ENCODE measurements around the gene SORCS1. TPM values are rescaled to one million over a fixed set of nuclear protein-coding genes. Genes with fewer than 3 reads are reported as not detected.

SORCS1 gene
- polyA plus RNA-seq, 1 experiment: 0.02 TPM

DNA sequence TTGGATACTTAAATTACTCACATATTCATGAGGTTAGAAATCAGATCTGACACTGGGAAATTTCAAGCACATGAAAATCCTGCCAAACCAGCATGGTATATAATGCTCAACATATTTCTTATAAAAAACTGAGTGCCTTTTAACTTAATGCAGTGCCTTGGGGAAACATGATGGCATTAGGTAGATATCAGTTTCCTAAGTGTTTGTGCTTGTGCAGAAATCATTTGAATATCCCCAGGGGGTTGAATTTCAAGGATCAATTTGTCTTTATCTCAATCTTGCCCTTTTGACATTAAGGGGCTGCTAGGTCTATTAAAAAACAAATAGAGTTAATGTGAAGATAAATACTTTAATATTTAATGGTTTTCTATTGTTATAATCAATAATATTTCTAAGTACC, 396.3 kb downstream of the SORCS1 start:
- Histone ChIP-seq H3K9me3 (ENCODE audit: control insufficient read depth, insufficient read depth, low read length) (peaks cover 9% of the 10 kb centered on the region), H3K27ac (ENCODE audit: low read depth, low read length) (no peak overlapping the region), H3K27me3 (ENCODE audit: control insufficient read depth, insufficient read depth, low read length) (no peaks in the 10 kb centered on the region), H3K4me3 (ENCODE audit: low read depth, low read length) (no peak overlapping the region)
- no peak for DNase-seq (ENCODE audit: low read depth, low spot score)
- CTCF ChIA-PET: no interaction called here
- TF ChIP-seq, protein P1, sequence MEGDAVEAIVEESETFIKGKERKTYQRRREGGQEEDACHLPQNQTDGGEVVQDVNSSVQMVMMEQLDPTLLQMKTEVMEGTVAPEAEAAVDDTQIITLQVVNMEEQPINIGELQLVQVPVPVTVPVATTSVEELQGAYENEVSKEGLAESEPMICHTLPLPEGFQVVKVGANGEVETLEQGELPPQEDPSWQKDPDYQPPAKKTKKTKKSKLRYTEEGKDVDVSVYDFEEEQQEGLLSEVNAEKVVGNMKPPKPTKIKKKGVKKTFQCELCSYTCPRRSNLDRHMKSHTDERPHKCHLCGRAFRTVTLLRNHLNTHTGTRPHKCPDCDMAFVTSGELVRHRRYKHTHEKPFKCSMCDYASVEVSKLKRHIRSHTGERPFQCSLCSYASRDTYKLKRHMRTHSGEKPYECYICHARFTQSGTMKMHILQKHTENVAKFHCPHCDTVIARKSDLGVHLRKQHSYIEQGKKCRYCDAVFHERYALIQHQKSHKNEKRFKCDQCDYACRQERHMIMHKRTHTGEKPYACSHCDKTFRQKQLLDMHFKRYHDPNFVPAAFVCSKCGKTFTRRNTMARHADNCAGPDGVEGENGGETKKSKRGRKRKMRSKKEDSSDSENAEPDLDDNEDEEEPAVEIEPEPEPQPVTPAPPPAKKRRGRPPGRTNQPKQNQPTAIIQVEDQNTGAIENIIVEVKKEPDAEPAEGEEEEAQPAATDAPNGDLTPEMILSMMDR (IDR thresholded peaks at IDR 0.05; ENCODE audit: low read depth, low read length): no peak
- POLR2A ChIA-PET: no interaction called here

DNA sequence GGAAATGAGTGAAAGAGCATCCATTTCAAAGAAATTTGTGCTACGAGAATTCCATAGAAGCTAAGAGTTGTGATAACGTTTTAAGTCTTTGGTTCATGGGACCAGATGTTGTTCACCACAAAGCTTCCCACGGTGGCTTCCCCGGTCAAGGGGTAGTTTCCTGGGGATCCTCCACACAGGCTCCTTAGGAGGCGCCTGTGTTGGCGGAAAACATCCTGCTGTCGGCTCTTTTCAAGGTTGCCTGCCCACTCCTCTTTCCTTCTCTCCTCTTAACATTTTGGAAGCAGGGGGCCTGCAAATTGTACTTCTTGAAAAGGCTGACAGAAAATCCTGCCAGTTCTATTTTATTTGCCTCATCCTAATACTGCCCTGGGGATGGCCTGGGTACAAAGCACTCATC, 398.6 kb downstream of the SORCS1 start:
- Histone ChIP-seq H3K27me3 (ENCODE audit: control insufficient read depth, insufficient read depth, low read length) (no peaks in the 10 kb centered on the region), H3K9me3 (ENCODE audit: control insufficient read depth, insufficient read depth, low read length) (peaks cover 8% of the 10 kb centered on the region), H3K27ac (ENCODE audit: low read depth, low read length) (no peak overlapping the region), H3K4me3 (ENCODE audit: low read depth, low read length) (no peak overlapping the region)
- TF ChIP-seq, protein P1 (IDR thresholded peaks at IDR 0.05; ENCODE audit: low read depth, low read length): no peak
- ChIA-PET CTCF (no interaction called here), POLR2A (no interaction called here)
- no peak for DNase-seq (ENCODE audit: low read depth, low spot score)

DNA sequence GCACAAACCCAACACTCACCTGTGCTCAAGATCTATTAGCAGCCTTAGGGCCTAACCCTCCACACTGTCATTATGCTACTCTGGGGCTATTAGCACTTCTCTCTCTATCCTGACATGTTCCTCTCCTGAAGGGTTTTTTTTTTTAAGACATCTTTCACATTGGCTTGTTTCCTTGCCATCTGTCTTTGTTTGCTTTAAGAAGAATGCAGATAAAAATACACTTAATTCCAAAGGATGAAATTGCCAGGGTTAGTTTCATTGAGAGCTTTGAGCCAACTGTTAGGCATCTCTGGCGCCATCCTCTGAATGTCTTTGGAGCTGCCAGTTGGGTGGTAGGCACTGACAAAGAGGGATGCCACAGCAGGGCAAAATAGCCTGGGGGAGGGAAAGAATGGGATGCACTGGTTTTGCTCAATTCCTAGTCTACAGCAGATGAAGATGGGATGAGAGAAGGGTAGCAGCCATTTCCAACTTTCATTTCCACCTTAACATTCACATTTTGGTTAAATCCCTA, 399.2 kb downstream of the SORCS1 start:
- ChIA-PET CTCF (no interaction called here), POLR2A (no interaction called here)
- H3K27me3 ChIP-seq (ENCODE audit: control insufficient read depth, insufficient read depth, low read length): no peaks in the 10 kb centered on the region
- no peak overlapping the region for H3K4me3 ChIP-seq (ENCODE audit: low read depth, low read length)
- H3K9me3 ChIP-seq (ENCODE audit: control insufficient read depth, insufficient read depth, low read length): peaks cover 8% of the 10 kb centered on the region
- no peak for DNase-seq (ENCODE audit: low read depth, low spot score)
- TF ChIP-seq, protein P1 (IDR thresholded peaks at IDR 0.05; ENCODE audit: low read depth, low read length): no peak
- no peak overlapping the region for H3K27ac ChIP-seq (ENCODE audit: low read depth, low read length)

DNA sequence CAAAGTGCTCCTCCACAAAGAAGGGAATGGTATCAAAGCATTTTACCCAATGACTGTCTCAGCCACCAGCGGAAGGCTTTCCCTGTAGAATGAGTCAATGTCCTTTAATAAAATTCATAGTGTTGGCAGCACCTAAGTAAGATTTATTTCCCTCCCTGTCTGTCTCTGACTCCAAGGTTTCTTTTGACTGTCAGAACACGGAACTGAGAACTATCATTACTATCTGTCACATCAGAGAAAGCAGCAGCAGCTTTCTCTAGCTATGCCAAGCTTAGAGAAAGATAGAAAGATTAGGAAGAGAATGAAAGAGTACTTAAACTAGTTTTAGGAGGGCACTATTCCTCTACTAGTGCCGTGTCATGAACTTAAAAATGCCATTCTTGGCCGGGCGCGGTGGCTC, 400.1 kb downstream of the SORCS1 start:
- Histone ChIP-seq H3K27me3 (ENCODE audit: control insufficient read depth, insufficient read depth, low read length) (no peaks in the 10 kb centered on the region), H3K9me3 (ENCODE audit: control insufficient read depth, insufficient read depth, low read length) (peaks cover 8% of the 10 kb centered on the region), H3K4me3 (ENCODE audit: low read depth, low read length) (no peak overlapping the region), H3K27ac (ENCODE audit: low read depth, low read length) (no peak overlapping the region)
- TF ChIP-seq, protein P1 (IDR thresholded peaks at IDR 0.05; ENCODE audit: low read depth, low read length): no peak
- no peak for DNase-seq (ENCODE audit: low read depth, low spot score)
- ChIA-PET CTCF (no interaction called here), POLR2A (no interaction called here)

DNA sequence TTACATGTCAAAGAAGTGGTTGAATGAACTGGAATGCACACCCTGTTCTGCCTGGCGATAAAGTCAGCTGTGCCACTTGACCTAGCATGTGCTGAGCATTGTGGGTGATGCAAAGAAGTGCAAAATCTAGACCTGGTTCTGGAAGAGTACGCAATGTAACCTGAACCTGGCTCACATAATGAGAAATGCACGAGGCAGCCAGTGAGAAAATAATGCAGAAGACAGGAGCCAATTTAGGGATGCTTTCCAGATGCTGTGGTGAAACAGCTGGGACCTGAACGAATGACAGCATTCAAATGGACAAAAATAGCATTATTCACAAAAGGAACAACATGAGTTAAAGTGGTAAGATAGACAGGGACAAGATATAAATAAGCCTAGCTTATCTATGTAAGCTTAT, 402.6 kb downstream of the SORCS1 start:
- ChIA-PET POLR2A (no interaction called here), CTCF (no interaction called here)
- H3K4me3 ChIP-seq (ENCODE audit: low read depth, low read length): no peak overlapping the region
- H3K27me3 ChIP-seq (ENCODE audit: control insufficient read depth, insufficient read depth, low read length): no peaks in the 10 kb centered on the region
- peaks cover 8% of the 10 kb centered on the region for H3K9me3 ChIP-seq (ENCODE audit: control insufficient read depth, insufficient read depth, low read length)
- no peak for DNase-seq (ENCODE audit: low read depth, low spot score)
- TF ChIP-seq, protein P1 (IDR thresholded peaks at IDR 0.05; ENCODE audit: low read depth, low read length): no peak
- H3K27ac ChIP-seq (ENCODE audit: low read depth, low read length): no peak overlapping the region

All from AG04450 (cell line).